ENCODE data around the gene MAP3K20. TPM values are rescaled to one million over a fixed set of nuclear protein-coding genes. Genes with fewer than 3 reads are reported as not detected.

Gene MAP3K20
- total RNA-seq, 1 experiment from 2014 or later = 150 TPM

DNA sequence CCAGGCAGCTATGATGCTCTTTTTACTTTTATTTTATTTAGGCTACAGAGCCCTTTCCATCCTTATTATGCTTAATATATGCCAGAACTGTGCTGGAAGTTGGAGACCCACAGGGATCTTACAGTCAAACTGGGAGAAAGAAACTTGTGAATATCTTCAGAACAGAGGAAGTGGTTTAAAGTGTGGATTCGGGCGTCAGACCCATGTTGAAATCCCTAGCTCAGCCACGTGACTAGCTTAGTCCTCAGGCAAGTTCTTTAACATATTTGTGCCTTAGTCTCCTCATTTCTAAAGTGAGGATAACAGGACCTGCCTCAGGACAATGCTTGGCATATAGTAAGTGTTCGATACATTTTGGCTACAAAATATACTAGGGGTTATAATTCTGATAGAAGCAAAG lies 59.1 kb downstream of the MAP3K20 start:
- POLR2A ChIA-PET = interaction anchor here (0.5 to 15.8 kb wide), 15 partner anchors 8 to 108 kb away, joined by 3 to 212 read pairs (median 4); partner anchors contain the start of gene MAP3K20
- Mint-ChIP-seq H3K4me3 (ENCODE audit: unreplicated experiment) (peak overlapping the region; percentile 74), H3K4me1 (ENCODE audit: insufficient read depth, unreplicated experiment) (peaks cover 63% of the 10 kb centered on the region), H3K27ac (ENCODE audit: low read depth, unreplicated experiment) (peak overlapping the region; percentile 92), H3K27me3 (ENCODE audit: insufficient read depth, unreplicated experiment) (no peaks in the 10 kb centered on the region), H3K36me3 (ENCODE audit: insufficient read depth, unreplicated experiment) (peaks cover 12% of the 10 kb centered on the region), H3K9me3 (ENCODE audit: unreplicated experiment) (peaks cover 7% of the 10 kb centered on the region)
- peak; percentile 88 for DNase-seq (ENCODE audit: unreplicated experiment)
- CTCF ChIA-PET = interaction anchor here (0.9 to 6.1 kb wide), 5 partner anchors 23 to 108 kb away, joined by 3 to 41 read pairs (median 3); no protein-coding TSS in a partner anchor
- intact Hi-C loops (cut with micrococcal nuclease) = loop anchor here (2.0 to 5.0 kb wide), 3 partner anchors 14 to 107 kb away; no protein-coding TSS in a partner anchor
- TF ChIP-seq, protein P1, sequence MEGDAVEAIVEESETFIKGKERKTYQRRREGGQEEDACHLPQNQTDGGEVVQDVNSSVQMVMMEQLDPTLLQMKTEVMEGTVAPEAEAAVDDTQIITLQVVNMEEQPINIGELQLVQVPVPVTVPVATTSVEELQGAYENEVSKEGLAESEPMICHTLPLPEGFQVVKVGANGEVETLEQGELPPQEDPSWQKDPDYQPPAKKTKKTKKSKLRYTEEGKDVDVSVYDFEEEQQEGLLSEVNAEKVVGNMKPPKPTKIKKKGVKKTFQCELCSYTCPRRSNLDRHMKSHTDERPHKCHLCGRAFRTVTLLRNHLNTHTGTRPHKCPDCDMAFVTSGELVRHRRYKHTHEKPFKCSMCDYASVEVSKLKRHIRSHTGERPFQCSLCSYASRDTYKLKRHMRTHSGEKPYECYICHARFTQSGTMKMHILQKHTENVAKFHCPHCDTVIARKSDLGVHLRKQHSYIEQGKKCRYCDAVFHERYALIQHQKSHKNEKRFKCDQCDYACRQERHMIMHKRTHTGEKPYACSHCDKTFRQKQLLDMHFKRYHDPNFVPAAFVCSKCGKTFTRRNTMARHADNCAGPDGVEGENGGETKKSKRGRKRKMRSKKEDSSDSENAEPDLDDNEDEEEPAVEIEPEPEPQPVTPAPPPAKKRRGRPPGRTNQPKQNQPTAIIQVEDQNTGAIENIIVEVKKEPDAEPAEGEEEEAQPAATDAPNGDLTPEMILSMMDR (IDR thresholded peaks at IDR 0.05; ENCODE audit: unreplicated experiment) = no peak
- BruUV-seq (replicated peaks) = no TSS peak

DNA sequence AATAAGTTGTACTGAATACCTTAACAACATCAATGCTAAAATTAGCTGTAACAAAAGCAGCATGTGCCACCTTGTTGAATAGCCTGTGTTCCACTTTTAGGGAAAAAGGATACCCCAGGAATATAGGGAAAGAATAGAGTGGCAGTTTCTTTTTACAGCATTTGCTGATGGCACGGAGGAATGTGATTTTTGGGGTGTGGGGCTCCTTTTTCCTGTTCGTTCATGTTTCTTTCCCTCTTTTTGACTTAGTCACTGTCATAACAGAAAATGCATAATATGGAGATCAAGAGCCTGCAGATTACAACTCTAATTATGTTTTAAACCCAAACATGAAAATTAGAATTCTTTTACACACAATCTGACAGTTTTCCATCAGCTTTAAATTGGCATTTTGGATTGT lies 60.4 kb downstream of the MAP3K20 start:
- Mint-ChIP-seq H3K36me3 (ENCODE audit: insufficient read depth, unreplicated experiment) (peaks cover 20% of the 10 kb centered on the region), H3K27ac (ENCODE audit: low read depth, unreplicated experiment) (peak overlapping the region; percentile 92), H3K4me1 (ENCODE audit: insufficient read depth, unreplicated experiment) (peaks cover 50% of the 10 kb centered on the region), H3K27me3 (ENCODE audit: insufficient read depth, unreplicated experiment) (no peaks in the 10 kb centered on the region), H3K9me3 (ENCODE audit: unreplicated experiment) (peaks cover 10% of the 10 kb centered on the region), H3K4me3 (ENCODE audit: unreplicated experiment) (peak overlapping the region; percentile 74)
- ChIA-PET POLR2A (interaction anchor here (0.5 to 15.8 kb wide), 18 partner anchors 10 to 1857 kb away, joined by 3 to 212 read pairs (median 12); partner anchors contain the start of gene MAP3K20), CTCF (interaction anchor here (1.0 to 6.1 kb wide), 6 partner anchors 12 to 108 kb away, joined by 3 to 41 read pairs (median 5); no protein-coding TSS in a partner anchor)
- DNase-seq (ENCODE audit: unreplicated experiment) = no peak
- intact Hi-C loops (cut with micrococcal nuclease) = loop anchor here (1.0 to 5.0 kb wide), 4 partner anchors 46 to 109 kb away; no protein-coding TSS in a partner anchor
- BruUV-seq (replicated peaks) = no TSS peak
- TF ChIP-seq, protein P1 (IDR thresholded peaks at IDR 0.05; ENCODE audit: unreplicated experiment) = no peak

DNA sequence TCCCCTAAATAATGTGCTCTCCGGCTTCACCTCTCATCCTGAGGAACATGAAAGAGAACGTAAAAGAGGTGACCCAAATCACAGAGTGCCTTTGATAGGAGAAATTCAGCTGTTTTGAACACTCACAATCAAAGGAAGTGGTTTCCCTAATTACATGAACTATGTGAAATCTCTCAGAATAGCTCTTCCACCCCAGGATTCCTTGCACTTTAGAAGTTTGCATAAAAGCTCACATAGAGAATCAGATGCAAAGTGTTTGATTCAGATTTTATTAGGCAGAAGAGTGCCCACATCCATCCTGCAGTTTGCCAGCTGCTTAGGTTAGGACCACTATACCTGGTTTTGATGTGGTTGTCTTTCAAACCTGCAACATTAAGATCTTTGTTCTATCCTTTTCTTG lies 61.0 kb downstream of the MAP3K20 start:
- POLR2A ChIA-PET = interaction anchor here (0.7 to 15.8 kb wide), 22 partner anchors 9 to 434 kb away, joined by 3 to 212 read pairs (median 8); partner anchors contain the start of gene MAP3K20
- peaks cover 15% of the 10 kb centered on the region for H3K9me3 Mint-ChIP-seq (ENCODE audit: unreplicated experiment)
- peak overlapping the region; percentile 74 for H3K4me3 Mint-ChIP-seq (ENCODE audit: unreplicated experiment)
- no peak for DNase-seq (ENCODE audit: unreplicated experiment)
- H3K27me3 Mint-ChIP-seq (ENCODE audit: insufficient read depth, unreplicated experiment) = no peaks in the 10 kb centered on the region
- CTCF ChIA-PET = interaction anchor here (0.7 to 6.1 kb wide), 7 partner anchors 12 to 109 kb away, joined by 3 to 41 read pairs (median 4); no protein-coding TSS in a partner anchor
- peaks cover 45% of the 10 kb centered on the region for H3K4me1 Mint-ChIP-seq (ENCODE audit: insufficient read depth, unreplicated experiment)
- BruUV-seq (replicated peaks) = no TSS peak
- TF ChIP-seq, protein P1 (IDR thresholded peaks at IDR 0.05; ENCODE audit: unreplicated experiment) = no peak
- H3K27ac Mint-ChIP-seq (ENCODE audit: low read depth, unreplicated experiment) = peak overlapping the region; percentile 92
- peaks cover 26% of the 10 kb centered on the region for H3K36me3 Mint-ChIP-seq (ENCODE audit: insufficient read depth, unreplicated experiment)
- intact Hi-C loops (cut with micrococcal nuclease) = loop anchor here (1.0 to 5.0 kb wide), 4 partner anchors 46 to 109 kb away; no protein-coding TSS in a partner anchor

DNA sequence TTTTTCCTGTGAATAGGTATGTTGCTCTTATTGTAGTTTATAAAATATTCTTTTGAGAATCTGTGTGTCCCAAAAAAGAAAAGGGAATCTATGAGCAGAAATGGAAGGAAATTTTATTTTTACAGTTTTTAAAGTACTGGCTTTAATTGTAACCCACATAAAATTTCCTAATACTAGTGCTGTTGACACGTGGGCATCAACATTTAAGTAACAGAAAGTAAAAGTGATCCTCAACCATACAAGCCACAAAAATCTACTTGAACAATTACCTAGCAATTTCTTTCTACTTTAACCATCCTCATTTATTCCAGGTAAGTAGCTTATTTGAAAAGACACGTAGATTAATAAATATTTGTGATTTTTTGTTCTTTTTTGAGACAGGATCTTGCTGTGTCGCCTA lies 62.0 kb downstream of the MAP3K20 start:
- Mint-ChIP-seq H3K4me1 (ENCODE audit: insufficient read depth, unreplicated experiment) (peaks cover 35% of the 10 kb centered on the region), H3K27me3 (ENCODE audit: insufficient read depth, unreplicated experiment) (no peaks in the 10 kb centered on the region), H3K9me3 (ENCODE audit: unreplicated experiment) (peaks cover 17% of the 10 kb centered on the region), H3K27ac (ENCODE audit: low read depth, unreplicated experiment) (peak overlapping the region; percentile 92), H3K4me3 (ENCODE audit: unreplicated experiment) (peak overlapping the region; percentile 74), H3K36me3 (ENCODE audit: insufficient read depth, unreplicated experiment) (peaks cover 36% of the 10 kb centered on the region)
- no peak for DNase-seq (ENCODE audit: unreplicated experiment)
- no TSS peak for BruUV-seq (replicated peaks)
- CTCF ChIA-PET = interaction anchor here (0.7 to 6.1 kb wide), 5 partner anchors 13 to 930 kb away, joined by 3 to 41 read pairs (median 5); no protein-coding TSS in a partner anchor
- intact Hi-C loops (cut with micrococcal nuclease) = loop anchor here (2.0 to 5.0 kb wide), 3 partner anchors 45 to 110 kb away; no protein-coding TSS in a partner anchor
- TF ChIP-seq, protein P1 (IDR thresholded peaks at IDR 0.05; ENCODE audit: unreplicated experiment) = no peak
- POLR2A ChIA-PET = interaction anchor here (0.9 to 15.8 kb wide), 17 partner anchors 8 to 227 kb away, joined by 3 to 212 read pairs (median 14); partner anchors contain the start of gene MAP3K20

Data from MCF 10A (cell line).